HG02610 (cell line): Measurements from ENCODE around the gene ACSF2.

Source experiments
- ATAC-seq: cut with Tn5 transposase; IDR thresholded peaks from one replicate; pipeline ENCODE4 v1.9.1; 2021; ENCODE audit warnings: mild to moderate bottlenecking, moderate library complexity; ENCODE audit not compliant: unreplicated experiment

ACSF2 gene

GRCh38 chr17:50495217-50495823 lies 69.3 kb downstream of the ACSF2 start:
- ATAC-seq: no peak

GRCh38 chr17:50495918-50496317 lies 69.9 kb downstream of the ACSF2 start:
- no peak for ATAC-seq

GRCh38 chr17:50498021-50498874 lies 72.2 kb downstream of the ACSF2 start:
- ATAC-seq: no peak

GRCh38 chr17:50499270-50499669 lies 73.3 kb downstream of the ACSF2 start:
- ATAC-seq: no peak

GRCh38 chr17:50499721-50500120 lies 73.7 kb downstream of the ACSF2 start:
- ATAC-seq: no peak

GRCh38 chr17:50501054-50501453 lies 75.0 kb downstream of the ACSF2 start:
- ATAC-seq: no peak

GRCh38 chr17:50502301-50502990 lies 76.4 kb downstream of the ACSF2 start:
- ATAC-seq: no peak

GRCh38 chr17:50505591-50506130 lies 79.6 kb downstream of the ACSF2 start:
- no peak for ATAC-seq

- no peak for ATAC-seq
Observed at GRCh38 chr17:50506298-50506697, 80.3 kb downstream of the ACSF2 start.

- ATAC-seq: no peak
Observed at GRCh38 chr17:50507871-50508572, 82.0 kb downstream of the ACSF2 start, which contains the start of gene MYCBPAP. TSS of gene MYCBPAP (plus strand) at chr17:50508439. CDS start at chr17:50508675, 236 bp downstream.

- ATAC-seq: no peak
Observed at GRCh38 chr17:50508573-50509460, 82.8 kb downstream of the ACSF2 start.

- ATAC-seq: peak; percentile 93
Observed at GRCh38 chr17:50511058-50511457, 85.0 kb downstream of the ACSF2 start.

- no peak for ATAC-seq
Observed at GRCh38 chr17:50513495-50513894, 87.5 kb downstream of the ACSF2 start.

GRCh38 chr17:50514388-50514787 lies 88.4 kb downstream of the ACSF2 start:
- ATAC-seq: no peak

- no peak for ATAC-seq
Observed at GRCh38 chr17:50514936-50515702, 89.1 kb downstream of the ACSF2 start.

GRCh38 chr17:50517011-50517410 lies 91.0 kb downstream of the ACSF2 start:
- no peak for ATAC-seq

GRCh38 chr17:50517504-50518383 lies 91.7 kb downstream of the ACSF2 start:
- ATAC-seq: no peak

GRCh38 chr17:50518384-50519023 lies 92.5 kb downstream of the ACSF2 start:
- ATAC-seq: no peak
